ENCODE measurements around the gene IGFBPL1. TPM values are rescaled to one million over a fixed set of nuclear protein-coding genes. Genes with fewer than 3 reads are reported as not detected.

The IGFBPL1 gene
- total RNA-seq, 1 experiment from 2014 or later, result 13.7 TPM

DNA sequence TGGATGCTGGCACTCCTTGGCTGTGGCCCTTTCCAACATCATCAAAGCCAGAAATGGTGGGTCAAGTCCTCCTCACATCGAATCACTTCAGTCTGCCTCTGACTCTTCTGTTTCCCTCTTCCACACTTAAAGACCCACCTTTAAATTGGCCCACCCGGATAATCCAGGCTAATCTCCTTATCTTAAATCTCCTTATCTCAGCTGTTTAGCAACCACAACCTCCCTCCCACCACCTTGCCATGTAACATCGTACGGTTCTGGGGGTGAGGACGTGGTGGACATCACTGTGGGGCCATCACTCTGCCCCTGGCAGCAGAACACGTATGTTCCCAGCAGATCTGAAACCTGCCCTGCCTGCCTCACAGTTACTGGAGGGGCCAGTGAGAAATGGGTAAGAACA is 11.5 kb downstream of the IGFBPL1 start:
- TF ChIP-seq TCF7L2 (IDR thresholded peaks at IDR 0.05; ENCODE audit: low read depth, low read length) (no peak), POLR2AphosphoS5 (IDR thresholded peaks at IDR 0.05; ENCODE audit: low read depth, low read length) (no peak), SIN3A (IDR thresholded peaks at IDR 0.05; ENCODE audit: borderline replicate concordance, insufficient read depth, low read depth, low read length) (no peak)
- TF ChIP-seq, protein P1, sequence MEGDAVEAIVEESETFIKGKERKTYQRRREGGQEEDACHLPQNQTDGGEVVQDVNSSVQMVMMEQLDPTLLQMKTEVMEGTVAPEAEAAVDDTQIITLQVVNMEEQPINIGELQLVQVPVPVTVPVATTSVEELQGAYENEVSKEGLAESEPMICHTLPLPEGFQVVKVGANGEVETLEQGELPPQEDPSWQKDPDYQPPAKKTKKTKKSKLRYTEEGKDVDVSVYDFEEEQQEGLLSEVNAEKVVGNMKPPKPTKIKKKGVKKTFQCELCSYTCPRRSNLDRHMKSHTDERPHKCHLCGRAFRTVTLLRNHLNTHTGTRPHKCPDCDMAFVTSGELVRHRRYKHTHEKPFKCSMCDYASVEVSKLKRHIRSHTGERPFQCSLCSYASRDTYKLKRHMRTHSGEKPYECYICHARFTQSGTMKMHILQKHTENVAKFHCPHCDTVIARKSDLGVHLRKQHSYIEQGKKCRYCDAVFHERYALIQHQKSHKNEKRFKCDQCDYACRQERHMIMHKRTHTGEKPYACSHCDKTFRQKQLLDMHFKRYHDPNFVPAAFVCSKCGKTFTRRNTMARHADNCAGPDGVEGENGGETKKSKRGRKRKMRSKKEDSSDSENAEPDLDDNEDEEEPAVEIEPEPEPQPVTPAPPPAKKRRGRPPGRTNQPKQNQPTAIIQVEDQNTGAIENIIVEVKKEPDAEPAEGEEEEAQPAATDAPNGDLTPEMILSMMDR (IDR thresholded peaks at IDR 0.05), result no peak
- TF ChIP-seq, protein P2, sequence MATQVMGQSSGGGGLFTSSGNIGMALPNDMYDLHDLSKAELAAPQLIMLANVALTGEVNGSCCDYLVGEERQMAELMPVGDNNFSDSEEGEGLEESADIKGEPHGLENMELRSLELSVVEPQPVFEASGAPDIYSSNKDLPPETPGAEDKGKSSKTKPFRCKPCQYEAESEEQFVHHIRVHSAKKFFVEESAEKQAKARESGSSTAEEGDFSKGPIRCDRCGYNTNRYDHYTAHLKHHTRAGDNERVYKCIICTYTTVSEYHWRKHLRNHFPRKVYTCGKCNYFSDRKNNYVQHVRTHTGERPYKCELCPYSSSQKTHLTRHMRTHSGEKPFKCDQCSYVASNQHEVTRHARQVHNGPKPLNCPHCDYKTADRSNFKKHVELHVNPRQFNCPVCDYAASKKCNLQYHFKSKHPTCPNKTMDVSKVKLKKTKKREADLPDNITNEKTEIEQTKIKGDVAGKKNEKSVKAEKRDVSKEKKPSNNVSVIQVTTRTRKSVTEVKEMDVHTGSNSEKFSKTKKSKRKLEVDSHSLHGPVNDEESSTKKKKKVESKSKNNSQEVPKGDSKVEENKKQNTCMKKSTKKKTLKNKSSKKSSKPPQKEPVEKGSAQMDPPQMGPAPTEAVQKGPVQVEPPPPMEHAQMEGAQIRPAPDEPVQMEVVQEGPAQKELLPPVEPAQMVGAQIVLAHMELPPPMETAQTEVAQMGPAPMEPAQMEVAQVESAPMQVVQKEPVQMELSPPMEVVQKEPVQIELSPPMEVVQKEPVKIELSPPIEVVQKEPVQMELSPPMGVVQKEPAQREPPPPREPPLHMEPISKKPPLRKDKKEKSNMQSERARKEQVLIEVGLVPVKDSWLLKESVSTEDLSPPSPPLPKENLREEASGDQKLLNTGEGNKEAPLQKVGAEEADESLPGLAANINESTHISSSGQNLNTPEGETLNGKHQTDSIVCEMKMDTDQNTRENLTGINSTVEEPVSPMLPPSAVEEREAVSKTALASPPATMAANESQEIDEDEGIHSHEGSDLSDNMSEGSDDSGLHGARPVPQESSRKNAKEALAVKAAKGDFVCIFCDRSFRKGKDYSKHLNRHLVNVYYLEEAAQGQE (IDR thresholded peaks at IDR 0.05; ENCODE audit: insufficient read depth in 1 of 2, low read depth in 2 of 2, low read length in 1 of 2), result no peak
- ChIA-PET CTCF (no interaction called here), POLR2A (no interaction called here)
- BruUV-seq (replicated peaks), result no TSS peak
- Histone ChIP-seq H3K9me3 (ENCODE audit: control insufficient read depth, insufficient read depth, low read depth, low read length) (no peaks in the 10 kb centered on the region), H3K4me3 (ENCODE audit: low read depth in 2 of 2, low read length in 2 of 2) (no peak overlapping the region), H3K4me1 (ENCODE audit: control insufficient read depth, insufficient read depth, low read length) (no peaks in the 10 kb centered on the region), H3K27ac (ENCODE audit: low read length) (no peak overlapping the region), H3K36me3 (ENCODE audit: control insufficient read depth, insufficient read depth, low read length) (no peaks in the 10 kb centered on the region), H3K27me3 (ENCODE audit: control insufficient read depth, insufficient read depth, low read length) (no peaks in the 10 kb centered on the region)
- intact Hi-C loops (cut with micrococcal nuclease; ENCODE audit: unreplicated experiment), result no loop called here
- DNase-seq (ENCODE audit: low read depth, low spot score), result no peak
- no peak for ATAC-seq
- in situ Hi-C loops (cut with HindIII; ENCODE audit: low pct_unique_long_range_greater_than_20kb, low sequenced_read_pairs), result no loop called here

DNA sequence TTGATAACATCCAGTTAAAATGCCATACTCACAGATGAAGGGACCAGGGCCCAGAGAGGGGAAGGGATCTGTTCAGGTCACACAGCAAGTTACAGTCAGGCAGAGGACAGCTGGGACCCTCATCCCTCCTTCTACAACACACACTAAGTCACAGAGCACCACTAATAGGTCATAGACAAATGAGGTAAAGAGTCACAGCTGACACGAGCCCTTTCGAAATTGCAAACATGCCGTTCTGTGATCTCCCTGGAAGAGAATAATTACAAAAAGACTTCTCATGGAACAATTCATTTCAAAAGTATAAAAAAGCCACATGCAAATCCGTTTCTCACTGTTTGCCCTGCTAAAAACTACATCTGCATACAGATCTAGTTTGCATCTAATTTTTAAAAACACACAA is 15.5 kb downstream of the IGFBPL1 start:
- CTCF ChIA-PET, result interaction anchor here (0.6 kb wide), 1 partner anchor 39 kb away, joined by 6 read pairs; no protein-coding TSS in a partner anchor
- DNase-seq (ENCODE audit: low read depth, low spot score) (no peak), ATAC-seq (no peak)
- H3K4me3 ChIP-seq (ENCODE audit: low read depth in 2 of 2, low read length in 2 of 2), result no peak overlapping the region
- no peaks in the 10 kb centered on the region for H3K27me3 ChIP-seq (ENCODE audit: control insufficient read depth, insufficient read depth, low read length)
- no peak overlapping the region for H3K27ac ChIP-seq (ENCODE audit: low read length)
- POLR2A ChIA-PET, result no interaction called here
- H3K4me1 ChIP-seq (ENCODE audit: control insufficient read depth, insufficient read depth, low read length), result no peaks in the 10 kb centered on the region
- TF ChIP-seq SIN3A (IDR thresholded peaks at IDR 0.05; ENCODE audit: borderline replicate concordance, insufficient read depth, low read depth, low read length) (no peak), TCF7L2 (IDR thresholded peaks at IDR 0.05; ENCODE audit: low read depth, low read length) (no peak), POLR2AphosphoS5 (IDR thresholded peaks at IDR 0.05; ENCODE audit: low read depth, low read length) (no peak)
- TF ChIP-seq, protein P2 (IDR thresholded peaks at IDR 0.05; ENCODE audit: insufficient read depth in 1 of 2, low read depth in 2 of 2, low read length in 1 of 2), result no peak
- TF ChIP-seq, protein P1 (IDR thresholded peaks at IDR 0.05), result no peak
- no peaks in the 10 kb centered on the region for H3K9me3 ChIP-seq (ENCODE audit: control insufficient read depth, insufficient read depth, low read depth, low read length)
- in situ Hi-C loops (cut with HindIII; ENCODE audit: low pct_unique_long_range_greater_than_20kb, low sequenced_read_pairs), result no loop called here
- BruUV-seq (replicated peaks), result no TSS peak
- no peaks in the 10 kb centered on the region for H3K36me3 ChIP-seq (ENCODE audit: control insufficient read depth, insufficient read depth, low read length)
- intact Hi-C loops (cut with micrococcal nuclease; ENCODE audit: unreplicated experiment), result no loop called here

Measured in Panc1 (cell line).